Choroid plexus epithelial cell (primary cell): ENCODE measurements around the gene TMEM252.
A peak's percentile ranks its signal among the peaks of the same experiment; 100 is the strongest.

Experiments
- DNase-seq: peaks from one replicate; pipeline ENCODE4 v3.0.0-alpha.2; 2010; ENCODE audit warnings: low read depth
- H3K4me3 ChIP-seq: 2 replicates; pipeline ENCODE4 v1.5.1; 2011; ENCODE audit warnings: low read depth, mild to moderate bottlenecking, control low read depth, low read length, moderate library complexity
- CTCF ChIP-seq: conservative IDR thresholded peaks from 2 replicates; pipeline ENCODE4 v1.5.1; 2011; ENCODE audit warnings: low read depth, mild to moderate bottlenecking, control low read depth, inconsistent platforms, low read length, moderate library complexity

The TMEM252 gene

GRCh38 chr9:68523367-68523936 lies 17.2 kb downstream of the TMEM252 start:
- no peak for TF ChIP-seq CTCF
- no peak for DNase-seq
- H3K4me3 ChIP-seq, result no peak overlapping the region

DNA sequence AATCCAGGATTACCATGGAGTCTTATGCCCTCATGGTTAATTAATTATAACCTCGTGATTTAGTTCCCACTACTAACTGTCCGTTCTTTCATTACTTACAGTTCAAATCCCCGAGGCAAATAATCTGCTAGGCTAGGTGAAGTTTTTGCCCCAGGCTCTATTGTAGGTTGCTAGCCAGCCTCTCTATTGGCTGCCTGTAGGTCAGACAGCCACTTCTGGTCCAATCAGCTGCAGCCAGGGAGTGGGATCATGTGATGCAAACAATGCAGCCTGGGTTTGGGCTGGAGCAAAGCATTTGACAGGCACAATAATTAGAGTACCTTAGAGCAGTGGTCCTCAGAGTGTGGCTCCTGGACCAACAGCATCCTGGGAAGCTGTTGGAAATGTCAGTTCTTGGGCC lies 17.7 kb downstream of the TMEM252 start:
- DNase-seq, result no peak
- TF ChIP-seq CTCF, result no peak
- H3K4me3 ChIP-seq, result no peak overlapping the region

DNA sequence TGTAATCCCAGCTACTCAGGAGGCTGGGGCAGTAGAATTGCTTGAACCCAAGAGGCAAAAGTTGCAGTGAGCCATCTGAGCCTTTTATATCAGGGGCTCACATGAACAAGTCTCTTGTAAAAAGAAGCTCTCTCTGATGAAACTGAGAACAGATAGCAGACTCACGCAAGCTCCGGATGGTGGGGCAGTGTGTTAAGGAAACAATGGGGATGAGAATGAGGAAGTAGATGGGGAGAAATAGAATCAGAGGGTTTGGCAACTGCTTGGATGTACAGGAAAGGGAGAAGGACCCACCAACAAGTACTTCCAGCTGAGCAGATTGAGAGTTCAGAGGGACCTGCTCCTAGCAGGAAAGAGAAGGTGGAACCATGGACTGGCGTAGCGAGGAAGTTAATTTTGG lies 18.6 kb downstream of the TMEM252 start:
- H3K4me3 ChIP-seq, result no peak overlapping the region
- DNase-seq, result no peak
- TF ChIP-seq CTCF, result no peak

GRCh38 chr9:68515326-68516017 lies 25.2 kb downstream of the TMEM252 start:
- DNase-seq, result peak; percentile 98
- TF ChIP-seq CTCF, result no peak
- no peak overlapping the region for H3K4me3 ChIP-seq

DNA sequence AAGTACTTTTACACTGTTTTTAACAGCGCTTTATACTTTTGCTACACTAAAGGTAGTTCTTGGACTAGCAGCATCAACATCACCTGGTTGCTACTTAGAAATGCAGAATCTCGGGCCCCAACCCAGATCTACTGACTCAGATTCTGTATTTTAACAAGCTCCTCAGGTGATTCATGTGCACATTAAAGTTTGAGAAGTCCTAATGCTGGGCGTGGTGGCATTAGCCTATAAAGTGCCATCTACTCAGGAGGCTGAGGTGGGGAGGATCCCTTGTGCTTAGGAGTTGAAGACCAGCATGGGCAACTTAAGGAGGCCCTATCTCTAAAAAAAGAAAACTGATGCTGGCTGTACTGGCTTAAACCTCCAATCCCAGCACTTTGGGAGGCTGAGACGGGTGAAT lies 26.7 kb downstream of the TMEM252 start:
- TF ChIP-seq CTCF, result no peak
- DNase-seq, result no peak
- no peak overlapping the region for H3K4me3 ChIP-seq

- no peak for TF ChIP-seq CTCF
- no peak for DNase-seq
- H3K4me3 ChIP-seq, result no peak overlapping the region
Measured at GRCh38 chr9:68513385-68513784, 27.3 kb downstream of the TMEM252 start.

DNA sequence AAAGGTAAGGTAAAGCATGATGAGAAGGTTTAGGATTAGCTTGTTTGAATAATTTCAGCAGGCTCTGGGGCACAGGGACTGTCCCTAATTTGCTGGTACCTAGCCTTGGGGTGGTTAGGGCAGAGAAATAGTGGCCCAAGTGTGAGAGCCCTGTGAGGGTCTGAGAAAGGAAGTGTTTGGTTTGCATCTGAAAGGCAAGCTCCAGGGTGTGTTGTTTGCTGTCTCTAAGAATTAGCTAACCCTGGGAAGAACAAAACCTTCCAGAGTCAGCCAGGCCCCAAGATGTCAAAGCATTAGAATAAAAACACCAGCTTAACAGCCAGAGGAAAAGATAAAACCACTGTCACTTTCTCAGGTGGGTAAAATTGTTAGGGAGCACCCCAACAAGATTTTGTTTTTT lies 31.0 kb downstream of the TMEM252 start:
- no peak overlapping the region for H3K4me3 ChIP-seq
- no peak for TF ChIP-seq CTCF
- no peak for DNase-seq
